T-helper 2 cell treated with Interferon-gamma antibody and Interleukin-4, amounts not matched to agents 100 ng/mL and 5 ng/mL, for 36 hours (primary cell): ENCODE results near the gene HOXA4. TPM values are rescaled to one million over a fixed set of nuclear protein-coding genes. Genes with fewer than 3 reads are reported as not detected.

Experiments
- intact Hi-C: fragments of 100-400 bp; cut with micrococcal nuclease; formaldehyde crosslinking; loops from one replicate; pipeline ENCODE4 v1.15.1; 2023
- total RNA-seq: library from RNA; stranded (reverse); gene quantifications from 2 replicates; pipeline ENCODE4 v1.2.3, GENCODE V29; 2022

The HOXA4 gene
- total RNA-seq, 1 donor from 2014 or later: 0.16 TPM

DNA sequence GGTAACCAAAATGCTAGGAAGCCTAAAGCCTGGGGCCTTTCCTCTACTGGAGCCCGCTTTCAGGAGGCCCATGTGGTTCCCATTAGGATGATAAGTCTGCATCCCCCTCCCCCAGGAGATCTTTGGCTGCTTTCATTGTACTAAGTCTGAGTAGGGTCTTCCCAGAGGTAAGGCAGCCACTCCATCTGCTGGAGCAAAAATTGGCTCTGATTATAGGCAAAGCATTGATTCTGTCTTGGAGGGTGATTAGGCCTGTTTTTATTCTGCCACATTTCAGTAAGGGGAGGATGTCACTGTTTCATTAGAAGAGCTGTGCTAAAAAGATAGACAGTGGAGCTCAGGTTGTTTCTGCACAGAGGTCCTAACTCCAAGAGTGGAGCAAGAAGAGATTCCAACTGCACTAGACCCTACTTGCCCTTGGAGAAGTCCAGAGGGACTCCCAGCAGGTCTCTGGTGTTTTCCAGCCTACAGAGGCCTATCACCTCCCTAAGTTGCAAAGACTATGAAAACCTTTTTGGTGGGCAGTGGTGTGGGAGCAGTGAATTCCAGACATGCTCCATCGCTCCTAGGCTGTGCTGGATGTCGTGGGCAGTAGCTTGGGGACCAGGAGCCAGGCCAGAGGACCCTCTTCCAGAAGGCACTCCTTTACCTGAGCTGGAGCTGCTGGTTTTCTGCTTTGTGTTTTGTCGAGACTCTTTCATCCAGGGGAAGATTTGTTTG is 20.9 kb downstream of the HOXA4 start:
- intact Hi-C loops: no loop called here

DNA sequence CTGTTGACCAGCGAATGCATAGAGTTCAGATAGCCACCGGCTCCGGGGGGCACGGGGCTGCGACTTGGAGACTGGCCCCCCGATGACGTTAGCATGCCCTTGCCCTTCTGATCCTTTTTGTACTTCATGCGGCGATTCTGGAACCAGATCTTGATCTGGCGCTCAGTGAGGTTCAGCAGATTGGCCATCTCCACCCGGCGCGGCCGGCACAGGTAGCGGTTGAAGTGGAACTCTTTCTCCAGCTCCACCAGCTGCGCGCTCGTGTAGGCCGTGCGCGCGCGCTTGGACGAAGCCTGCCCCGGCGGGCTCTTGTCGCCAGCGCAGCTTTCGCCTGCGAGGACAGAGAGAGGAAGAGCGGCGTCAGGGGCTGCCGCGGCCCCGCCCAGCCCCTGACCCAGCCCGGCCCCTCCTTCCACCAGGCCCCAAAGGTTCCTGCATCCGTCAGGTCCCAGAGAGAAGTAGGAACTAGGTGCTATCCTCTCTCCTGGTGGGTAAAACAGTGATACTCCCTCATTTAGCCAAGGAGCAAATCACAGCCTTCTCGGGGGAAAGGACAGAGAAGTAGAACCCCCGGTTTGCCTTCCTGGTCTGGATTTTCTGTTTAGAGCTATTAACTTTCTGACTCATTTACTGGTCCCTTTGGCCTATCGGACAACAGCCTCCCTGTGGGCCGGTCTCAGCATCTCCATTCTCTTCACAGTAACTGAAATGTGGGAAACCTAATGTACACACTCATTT is 22.0 kb downstream of the HOXA4 start:
- intact Hi-C loops: no loop called here

DNA sequence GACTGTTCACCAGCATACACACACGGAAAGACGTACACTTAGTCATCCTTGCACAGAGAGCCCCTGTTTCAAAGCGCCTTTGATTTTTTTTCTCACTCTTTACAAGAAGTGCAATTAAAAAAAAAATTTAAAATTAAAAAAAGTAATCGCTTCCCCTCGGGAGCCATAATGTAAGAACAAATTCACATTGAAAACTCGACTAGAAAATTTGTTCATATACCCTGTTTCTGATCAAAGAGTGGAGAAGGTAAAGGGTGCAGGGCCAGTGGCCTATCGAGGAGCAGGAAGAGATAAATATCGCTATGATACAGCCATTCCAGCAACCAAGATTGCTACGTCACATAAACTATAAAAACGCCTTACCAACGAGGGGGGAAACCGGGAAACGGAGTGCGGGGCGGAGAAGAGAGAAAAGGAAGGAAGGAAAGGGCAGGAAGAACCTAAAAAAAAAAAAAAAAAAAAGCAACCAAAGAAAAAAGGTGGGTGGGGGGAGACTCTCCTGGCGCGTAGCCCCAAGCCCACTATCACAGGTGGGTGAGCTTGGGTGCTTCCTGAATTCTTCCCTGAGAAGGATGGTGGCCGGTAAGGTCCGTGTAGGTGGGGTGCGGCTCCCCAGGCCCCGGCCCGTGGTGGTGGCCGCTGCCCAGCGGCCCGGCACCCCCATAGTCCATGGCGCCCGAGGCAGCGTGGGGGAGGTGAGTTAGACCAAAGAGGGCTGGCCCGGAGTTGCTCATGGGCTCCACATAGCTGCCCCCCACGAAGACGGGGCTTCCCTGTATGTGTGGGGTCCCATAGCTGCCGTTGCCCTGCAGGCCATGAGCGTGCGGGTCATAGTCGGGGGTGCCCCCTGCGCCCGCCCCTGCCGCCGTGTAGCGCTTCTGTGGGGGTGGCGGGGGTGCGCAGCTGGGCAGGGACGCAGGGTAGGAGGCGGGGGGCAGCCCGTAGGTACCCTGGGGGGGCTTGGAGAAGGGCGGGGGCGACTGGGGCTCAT is 22.9 kb downstream of the HOXA4 start:
- intact Hi-C loops: no loop called here

DNA sequence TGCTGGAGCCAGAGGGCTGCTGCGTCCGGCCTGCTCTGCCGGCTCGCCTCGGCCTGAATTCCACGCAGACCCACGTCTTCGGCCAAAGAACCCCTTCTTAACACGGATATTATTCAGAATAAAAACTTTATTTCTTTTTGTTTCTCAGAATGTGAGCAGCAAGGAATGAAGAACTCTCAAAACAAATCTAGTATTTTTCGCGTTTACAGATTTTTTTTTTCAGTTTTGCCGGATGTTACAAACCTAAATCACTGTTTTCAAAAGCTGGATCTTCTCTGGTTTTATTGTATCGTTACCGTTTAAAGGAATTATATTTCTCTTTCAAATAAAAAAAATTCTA is 23.7 kb downstream of the HOXA4 start:
- intact Hi-C loops: no loop called here

DNA sequence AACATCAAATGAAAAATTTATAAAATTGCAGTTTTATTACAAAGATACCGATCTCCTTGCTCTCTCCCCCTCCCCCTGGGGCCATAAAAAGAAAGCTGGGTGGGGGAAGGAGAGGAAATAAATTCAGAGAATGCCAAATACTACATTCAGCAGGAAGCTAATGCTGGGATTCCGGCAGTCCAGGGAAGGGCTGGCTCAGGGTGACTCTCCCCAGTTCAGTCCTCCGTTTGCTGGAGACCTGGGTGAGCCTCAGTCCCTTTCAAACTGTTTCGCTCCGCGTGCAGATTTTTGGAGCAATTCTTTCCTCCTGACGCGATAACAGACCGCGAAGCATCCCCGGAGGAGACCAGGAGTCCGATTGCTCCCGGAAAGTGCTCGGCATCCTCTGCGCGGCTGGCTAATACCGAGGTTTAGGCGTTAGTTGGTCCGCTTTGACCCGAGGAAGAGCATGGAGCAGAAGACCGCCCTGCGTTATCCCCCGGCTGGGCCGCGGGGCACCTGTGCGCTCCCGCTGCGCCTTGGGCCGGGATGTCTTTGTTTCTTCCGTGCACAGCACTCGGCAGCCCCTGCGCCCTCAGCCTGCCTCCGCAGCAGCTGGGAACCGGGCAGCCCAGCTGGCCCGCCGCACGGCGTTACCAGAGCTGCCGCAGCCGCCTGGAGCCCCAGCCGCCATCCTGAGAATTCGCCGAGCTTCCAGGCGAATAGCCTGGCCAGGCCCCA is 24.2 kb downstream of the HOXA4 start:
- intact Hi-C loops: no loop called here

DNA sequence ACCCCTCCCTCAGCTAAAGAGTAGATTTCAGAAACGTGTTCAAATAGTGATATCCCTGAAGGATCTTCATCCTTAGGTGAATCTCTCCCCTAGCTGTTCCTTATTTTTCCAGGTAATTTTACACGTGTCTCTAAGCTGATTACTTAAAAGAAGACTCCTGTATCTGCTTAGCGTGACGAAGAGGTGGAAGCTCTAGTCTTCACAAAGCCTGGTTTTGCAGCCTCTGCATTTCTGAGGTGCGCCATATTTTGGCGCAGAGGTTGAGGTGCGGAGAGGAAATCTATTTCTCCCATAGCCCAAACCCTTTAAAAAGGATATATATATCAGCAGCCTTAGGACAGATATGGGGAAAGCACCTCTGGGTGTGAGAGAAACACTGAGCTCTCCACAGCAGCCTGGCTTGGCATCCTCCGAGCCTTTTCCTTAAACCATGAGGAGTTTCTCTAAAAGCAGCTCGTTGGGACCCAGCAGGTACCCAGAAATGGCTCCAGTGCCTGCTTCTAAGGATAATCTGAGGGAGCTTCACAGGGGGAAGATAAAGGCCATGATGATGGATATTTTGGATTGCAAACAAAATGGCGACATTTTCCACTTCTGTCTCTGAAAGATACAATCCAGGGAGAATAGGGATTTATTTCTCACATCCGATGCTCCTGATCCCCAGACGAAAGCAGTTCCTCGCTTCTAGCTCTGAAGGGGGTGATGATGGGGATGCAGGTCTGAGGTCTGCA is 25.1 kb downstream of the HOXA4 start:
- intact Hi-C loops: no loop called here

DNA sequence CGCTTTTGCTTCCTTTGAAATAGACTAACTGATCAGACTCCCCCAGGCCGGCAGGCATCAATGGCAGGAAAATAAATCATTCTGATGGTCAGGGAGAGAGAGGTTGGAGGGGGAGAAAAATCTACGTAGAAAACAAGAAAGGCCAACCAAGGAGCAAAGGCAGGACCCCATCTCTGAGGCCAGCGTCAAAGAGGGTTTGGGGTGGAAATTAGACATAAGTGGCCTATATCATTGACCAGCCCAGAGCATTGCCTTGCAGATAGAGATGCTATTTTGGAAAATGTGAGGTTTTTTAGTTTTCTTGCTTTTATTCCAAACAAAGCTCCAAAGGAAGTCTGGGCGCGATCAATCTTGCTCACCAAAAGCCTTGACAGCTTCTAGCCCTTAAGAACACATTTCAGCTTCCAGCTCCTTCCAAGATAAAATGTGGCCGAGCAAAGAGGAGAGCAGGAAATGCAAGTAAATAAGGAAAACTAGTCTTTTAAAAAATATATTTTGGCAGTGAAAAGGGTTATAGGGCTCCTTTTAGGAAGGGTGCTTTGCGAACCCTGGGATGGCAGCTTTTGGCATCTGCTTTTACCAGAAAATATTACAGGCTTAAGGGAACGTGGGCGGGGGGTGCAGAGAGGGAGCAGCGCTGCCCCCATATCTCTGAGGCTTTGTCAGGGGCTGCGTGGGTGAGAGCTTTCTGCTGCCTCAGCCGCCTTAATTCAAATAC is 26.1 kb downstream of the HOXA4 start:
- intact Hi-C loops: no loop called here

DNA sequence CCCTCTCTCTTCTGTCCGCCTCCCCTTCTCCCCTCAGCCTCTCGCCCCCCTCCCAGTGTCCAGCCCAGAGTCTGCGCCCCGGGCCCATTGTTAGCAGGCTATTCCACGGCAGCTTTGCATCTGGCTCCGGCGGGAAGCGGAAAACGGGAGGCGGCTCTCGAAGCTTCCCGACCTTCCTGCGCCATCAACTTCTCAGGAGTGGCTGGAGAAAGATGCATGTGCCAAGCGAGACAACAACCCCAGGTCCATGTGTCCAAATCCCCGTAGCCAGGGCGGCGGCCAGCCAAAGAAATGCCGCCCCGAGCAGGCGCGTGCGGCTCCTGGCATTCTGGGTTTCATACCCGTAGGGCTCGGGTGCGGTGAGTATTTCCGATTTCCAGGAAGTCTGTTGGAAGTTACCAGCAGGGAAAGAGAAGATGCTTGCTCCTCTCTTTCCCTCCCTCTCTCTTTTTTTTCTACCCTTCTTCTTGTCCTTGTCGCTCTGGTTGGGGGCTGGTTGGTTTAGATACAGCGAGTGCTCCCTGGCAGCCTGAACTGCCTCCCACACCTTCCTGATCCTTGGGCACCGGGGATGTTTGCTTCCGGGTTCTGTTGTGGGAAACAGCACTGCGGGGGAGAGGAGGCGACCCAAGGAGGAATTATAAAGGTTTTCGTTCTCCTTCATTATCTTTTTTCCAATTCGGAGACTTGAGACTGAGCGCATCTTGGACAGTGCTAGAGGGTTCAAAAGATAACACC is 26.9 kb downstream of the HOXA4 start:
- intact Hi-C loops: no loop called here

DNA sequence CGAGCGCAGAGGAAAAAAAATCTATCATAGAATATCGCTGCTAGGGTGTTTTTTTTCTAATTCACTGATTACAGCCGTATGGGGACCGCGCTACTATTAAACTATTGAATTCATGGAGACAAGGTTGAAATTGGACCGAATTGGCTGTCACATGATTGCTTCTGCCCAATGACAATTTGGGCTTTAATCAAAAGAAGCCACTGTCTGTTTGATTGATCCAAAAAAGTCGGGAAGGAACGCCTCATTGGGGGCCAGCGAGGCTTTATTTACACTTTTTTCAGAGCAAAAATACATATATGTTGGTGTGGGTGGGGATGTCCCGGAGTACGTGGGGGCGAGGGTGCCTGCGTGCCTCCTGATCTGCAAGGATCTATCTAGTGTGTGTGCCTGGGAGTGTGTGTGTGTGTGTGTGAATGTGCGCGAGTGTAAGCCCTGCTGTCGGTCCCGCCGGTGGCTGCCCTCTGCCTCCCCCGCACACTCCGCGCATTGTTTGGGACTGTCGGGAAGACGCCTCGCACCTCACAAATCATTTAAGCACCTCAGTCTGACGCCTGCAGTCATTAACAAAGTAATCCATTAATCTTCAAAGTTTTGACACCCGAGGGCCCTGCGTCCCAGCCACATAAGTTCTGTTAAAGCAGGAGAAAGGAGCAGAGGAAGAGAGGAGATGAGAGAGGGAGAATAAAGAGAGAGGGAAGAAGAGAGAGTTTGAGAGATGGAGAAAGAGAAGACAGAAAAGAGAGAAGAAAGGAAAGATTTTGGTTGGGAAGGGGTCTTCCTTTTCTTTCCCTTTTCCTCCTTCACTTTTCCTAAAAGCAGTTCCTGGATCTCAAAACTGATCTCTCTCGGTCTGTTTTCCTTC is 27.7 kb downstream of the HOXA4 start, which contains the start of gene HOXA2:
Gene HOXA2, minus strand, starts transcription at position 103 of the 862 bp plus-strand sequence. CDS start 183 bp downstream, outside the sequence.
- intact Hi-C loops: no loop called here

DNA sequence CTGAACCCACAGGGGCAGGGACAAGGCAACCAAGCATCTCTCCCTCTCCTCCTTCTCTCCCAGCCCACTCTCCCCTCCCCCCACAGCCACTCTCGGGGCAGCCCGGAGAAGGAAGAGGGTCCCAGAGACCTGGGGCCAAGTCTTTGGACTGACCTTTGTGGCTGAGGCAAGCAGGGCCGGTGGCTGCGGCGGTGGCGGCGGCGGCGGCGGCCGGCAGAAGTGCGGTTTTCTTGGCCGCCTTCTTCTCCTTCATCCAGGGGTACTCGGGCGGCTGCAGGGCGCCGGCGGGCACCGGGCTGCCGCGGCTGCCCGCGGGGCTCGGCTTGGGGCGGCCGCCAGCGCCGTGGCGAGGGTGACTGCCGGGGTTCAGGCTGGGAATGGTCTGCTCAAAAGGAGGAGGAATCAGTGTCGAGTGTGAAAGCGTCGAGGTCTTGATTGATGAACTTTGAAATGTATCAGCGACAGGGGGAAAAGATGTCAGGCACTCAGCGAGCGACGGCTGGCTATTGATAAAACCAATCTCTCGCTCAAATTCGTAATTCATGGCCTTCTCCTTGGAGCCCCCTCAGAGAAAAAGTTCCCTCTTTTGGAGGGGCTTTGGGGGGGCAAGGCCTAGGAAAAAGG is 28.5 kb downstream of the HOXA4 start:
- intact Hi-C loops: no loop called here

DNA sequence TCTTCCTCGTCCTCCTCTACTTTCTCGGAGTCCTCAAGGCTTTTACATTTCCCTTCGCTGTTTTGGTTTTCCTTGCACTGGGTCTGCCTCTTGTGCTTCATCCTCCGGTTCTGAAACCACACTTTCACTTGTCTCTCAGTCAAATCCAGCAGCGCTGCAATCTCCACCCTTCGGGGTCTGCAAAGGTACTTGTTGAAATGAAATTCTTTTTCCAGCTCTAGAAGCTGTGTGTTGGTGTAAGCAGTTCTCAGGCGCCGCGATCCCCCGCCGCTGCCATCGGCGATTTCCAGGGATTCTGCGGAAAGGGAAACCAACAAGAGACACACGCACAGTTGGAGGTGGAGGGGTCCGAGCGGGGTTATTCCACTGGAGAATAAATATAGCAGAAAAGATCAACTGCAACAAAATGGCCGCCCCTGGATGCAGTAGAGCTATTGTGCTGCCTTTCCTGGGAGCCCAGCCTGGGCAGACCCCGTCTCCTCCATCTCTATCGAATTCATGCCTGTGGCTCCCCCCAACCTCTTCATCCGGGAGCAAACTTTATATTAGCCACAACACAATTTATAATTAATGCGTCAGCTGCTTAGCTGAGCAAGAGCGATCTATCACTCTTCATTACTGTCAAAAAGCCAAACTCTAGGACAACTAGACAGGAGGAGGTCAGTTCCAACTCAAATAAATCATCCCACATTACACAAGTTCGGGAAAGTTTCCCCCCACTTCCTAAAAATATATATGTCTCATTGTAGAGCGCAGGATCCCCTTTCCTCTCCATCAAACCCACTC is 29.2 kb downstream of the HOXA4 start:
- intact Hi-C loops: no loop called here

DNA sequence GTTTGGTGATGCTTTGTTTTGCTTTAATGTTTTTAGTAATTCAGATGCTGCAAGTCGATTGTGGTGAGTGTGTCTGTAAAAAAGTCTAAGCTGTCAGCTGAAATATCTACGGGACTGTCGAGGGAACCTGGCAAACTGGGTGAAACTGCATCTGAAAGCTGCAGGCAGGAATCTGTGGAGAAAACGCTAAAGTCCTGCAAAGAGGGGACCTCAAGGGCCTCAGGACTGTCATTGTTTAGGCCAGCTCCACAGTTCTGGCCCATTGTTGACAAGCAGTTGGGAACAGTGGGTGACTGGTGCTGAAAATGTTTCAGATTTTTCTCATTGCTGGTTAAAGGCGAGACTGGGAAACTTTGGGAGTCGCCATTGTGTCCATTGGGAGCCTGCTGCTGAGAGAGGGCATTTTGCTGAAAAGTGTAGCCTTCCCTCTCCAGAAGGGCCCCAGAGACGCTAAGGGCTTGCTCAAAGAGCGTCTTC is 29.8 kb downstream of the HOXA4 start:
- intact Hi-C loops: no loop called here

DNA sequence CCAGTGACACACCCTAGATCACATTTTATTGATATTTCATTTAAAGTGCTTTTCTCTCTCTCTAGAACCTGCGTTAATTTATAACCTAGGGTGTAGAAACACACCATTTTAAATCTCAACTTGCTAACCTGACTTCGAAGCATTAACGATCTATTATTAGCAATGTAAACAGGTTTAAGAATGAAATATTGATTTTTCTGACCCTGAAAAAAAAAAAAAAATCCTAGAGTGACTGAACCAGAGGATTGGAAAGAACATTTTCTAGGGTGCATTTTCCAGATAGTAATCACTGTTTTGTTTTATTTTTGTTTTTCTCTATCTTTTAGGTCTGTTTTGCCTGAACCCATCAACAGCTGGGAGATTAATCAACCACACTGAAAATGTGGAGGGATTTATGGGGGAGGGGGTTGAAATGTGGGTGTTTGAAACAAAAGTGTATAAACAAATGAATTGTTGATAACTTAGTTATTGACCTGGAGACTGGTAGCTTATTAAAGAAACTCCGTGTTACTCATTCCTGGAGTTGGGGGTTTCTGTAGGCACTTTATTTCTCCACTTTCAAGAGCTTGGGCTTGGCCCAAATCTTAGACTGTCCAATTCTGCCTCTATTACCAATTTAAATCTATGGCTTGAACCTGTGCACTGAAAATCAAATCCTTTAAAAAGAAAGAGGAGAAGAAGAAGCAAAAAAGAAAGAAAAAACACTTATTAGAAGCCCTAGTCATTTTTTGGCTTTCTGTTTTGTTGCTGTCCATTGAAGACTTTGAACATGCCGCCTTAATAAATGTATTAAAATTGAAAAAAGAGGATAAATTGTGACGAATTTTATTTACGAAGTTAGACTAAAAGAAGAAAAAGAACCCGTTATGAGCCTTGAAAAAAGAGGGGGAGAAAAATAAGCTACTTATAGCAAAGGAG is 30.8 kb downstream of the HOXA4 start:
- intact Hi-C loops: loop anchor here (10.0 kb wide), 1 partner anchor 145 kb away; the partner anchor contains the start of gene EVX1

DNA sequence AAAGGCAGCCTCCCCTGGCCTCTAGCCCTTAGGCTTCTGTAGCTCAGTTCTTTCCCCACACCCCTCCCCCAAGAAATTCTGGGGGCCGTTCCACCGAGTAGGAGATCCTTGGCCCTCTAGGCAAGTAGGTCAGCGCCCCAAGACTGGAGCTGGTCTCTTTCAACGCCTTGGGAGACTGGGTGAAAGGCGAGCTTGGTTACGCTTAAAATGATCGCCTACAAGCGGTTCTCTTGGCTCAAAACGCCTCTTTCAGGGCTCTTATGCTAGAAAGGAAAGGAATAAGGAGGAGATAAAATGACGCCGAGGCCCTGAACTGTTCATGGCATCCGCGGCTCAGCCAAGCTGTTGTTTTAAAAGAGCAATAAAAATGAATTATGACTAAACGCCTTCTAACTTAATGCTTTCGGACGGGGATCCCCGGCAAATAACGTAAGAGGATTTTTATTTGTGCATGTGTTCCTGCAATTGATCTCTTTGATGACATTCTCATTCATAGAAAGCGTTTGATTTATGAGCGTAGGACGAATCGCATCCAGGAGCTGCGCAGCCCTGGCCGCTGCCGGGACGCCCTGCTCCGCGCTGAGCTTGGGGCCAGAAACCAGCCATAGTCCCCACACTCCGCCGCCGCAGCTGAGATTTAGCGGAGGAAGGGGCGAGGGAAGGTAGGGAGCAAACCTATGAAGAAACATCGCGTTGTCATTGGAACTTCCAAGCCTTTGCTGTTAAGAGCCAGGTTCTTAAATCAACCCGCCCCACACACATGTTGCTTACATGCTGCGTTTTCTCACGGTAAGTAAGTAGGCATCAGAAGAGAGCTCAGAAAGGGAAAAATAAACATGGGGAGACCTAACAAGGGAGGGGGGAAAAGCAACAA is 31.7 kb downstream of the HOXA4 start:
- intact Hi-C loops: loop anchor here (10.0 kb wide), 1 partner anchor 146 kb away; the partner anchor contains the start of gene EVX1
